ENCODE measurements around the gene GET4. TPM values are rescaled to one million over a fixed set of nuclear protein-coding genes. Genes with fewer than 3 reads are reported as not detected.

The GET4 gene
- total RNA-seq, 4 donors from 2014 or later = 16.3 to 35.0 (median 17.9) TPM

- TF ChIP-seq, protein P1, sequence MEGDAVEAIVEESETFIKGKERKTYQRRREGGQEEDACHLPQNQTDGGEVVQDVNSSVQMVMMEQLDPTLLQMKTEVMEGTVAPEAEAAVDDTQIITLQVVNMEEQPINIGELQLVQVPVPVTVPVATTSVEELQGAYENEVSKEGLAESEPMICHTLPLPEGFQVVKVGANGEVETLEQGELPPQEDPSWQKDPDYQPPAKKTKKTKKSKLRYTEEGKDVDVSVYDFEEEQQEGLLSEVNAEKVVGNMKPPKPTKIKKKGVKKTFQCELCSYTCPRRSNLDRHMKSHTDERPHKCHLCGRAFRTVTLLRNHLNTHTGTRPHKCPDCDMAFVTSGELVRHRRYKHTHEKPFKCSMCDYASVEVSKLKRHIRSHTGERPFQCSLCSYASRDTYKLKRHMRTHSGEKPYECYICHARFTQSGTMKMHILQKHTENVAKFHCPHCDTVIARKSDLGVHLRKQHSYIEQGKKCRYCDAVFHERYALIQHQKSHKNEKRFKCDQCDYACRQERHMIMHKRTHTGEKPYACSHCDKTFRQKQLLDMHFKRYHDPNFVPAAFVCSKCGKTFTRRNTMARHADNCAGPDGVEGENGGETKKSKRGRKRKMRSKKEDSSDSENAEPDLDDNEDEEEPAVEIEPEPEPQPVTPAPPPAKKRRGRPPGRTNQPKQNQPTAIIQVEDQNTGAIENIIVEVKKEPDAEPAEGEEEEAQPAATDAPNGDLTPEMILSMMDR (IDR thresholded peaks at IDR 0.05; ENCODE audit: low read depth) = no peak
Observed at GRCh38 chr7:841943-842342, 34.4 kb upstream of the GET4 start.

- TF ChIP-seq, protein P1 (IDR thresholded peaks at IDR 0.05; ENCODE audit: low read depth) = no peak
Observed at GRCh38 chr7:842431-843031, 33.8 kb upstream of the GET4 start.

DNA sequence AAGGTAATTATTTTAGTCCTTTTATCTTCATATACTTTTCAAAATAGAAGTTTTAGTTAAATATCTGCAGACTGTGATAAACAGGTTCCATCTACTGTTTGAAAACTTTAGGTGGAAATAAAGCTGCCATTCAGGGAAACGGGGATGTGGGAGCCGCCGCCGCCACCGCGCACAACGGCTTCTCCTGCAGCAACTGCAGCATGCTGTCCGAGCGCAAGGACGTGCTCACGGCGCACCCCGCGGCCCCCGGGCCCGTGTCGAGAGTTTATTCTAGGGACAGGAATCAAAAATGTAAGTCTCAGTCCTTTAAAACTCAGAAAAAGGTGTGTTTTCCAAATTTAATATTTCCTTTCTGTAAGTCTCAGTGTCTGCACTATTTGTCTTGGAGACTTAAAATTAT lies 33.1 kb upstream of the GET4 start:
- TF ChIP-seq, protein P1 (IDR thresholded peaks at IDR 0.05; ENCODE audit: low read depth) = no peak

- TF ChIP-seq, protein P1 (IDR thresholded peaks at IDR 0.05; ENCODE audit: low read depth) = no peak
Observed at GRCh38 chr7:844043-844442, 32.3 kb upstream of the GET4 start.

DNA sequence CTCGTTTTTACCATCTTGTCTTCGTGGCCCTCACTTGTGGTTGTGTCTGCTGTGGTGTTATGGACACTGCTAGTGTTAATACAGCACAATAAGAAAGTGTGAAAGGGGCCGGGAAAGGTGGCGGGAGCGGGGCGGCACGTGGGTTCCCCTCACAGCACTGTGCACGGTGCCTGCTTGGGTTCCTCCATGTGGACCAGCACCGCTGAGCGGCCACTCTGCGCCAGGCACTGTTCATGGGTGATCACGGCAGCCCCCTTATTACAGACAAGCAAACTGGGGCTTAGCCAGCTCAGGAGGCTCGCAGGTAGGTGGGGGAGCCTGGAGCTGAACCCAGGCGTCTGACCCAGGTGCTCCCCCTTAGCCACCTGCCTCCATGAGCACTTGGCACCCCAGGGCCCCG lies 31.8 kb upstream of the GET4 start:
- TF ChIP-seq, protein P1 (IDR thresholded peaks at IDR 0.05; ENCODE audit: low read depth) = no peak

DNA sequence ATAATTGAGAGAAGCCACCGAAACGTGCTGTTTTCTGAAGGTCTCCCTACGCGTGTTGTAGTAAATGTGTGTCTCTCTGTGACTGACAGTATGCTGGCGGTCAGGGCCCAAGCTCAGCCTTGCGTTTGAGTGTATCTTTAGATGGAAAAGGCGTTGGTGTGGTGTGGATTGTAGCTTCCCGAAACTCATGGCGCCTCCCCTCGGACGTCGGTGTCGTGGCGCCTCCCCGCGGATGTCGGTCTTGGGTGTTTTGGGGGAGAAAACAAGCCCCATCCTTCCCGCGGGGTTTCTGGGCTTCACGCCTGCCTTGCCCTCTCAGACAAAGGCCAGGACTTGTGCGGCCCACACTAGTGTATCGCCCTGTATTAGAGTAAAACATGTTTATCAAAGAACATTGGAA lies 31.3 kb upstream of the GET4 start:
- TF ChIP-seq, protein P1 (IDR thresholded peaks at IDR 0.05; ENCODE audit: low read depth) = no peak

GRCh38 chr7:845731-846130 lies 30.6 kb upstream of the GET4 start:
- TF ChIP-seq, protein P1 (IDR thresholded peaks at IDR 0.05; ENCODE audit: low read depth) = no peak

Measured in subcutaneous adipose tissue (tissue), 4 donors.